Spinal cord (tissue), 10 donors: ENCODE measurements around the gene PLB1. TPM values are rescaled to one million over a fixed set of nuclear protein-coding genes. Genes with fewer than 3 reads are reported as not detected.
A peak's percentile ranks its signal among the peaks of the same experiment; 100 is the strongest.
"Not testable (repeated sequence)": the region's sequence is repeated elsewhere in the genome, so short reads cannot be mapped to it uniquely, and the experiment has no call there.

Experiments used
- DNase-seq, 6 donors: peaks; one replicate each; pipeline versions ENCODE4 v3.0.0 to v3.0.0-alpha.2; 2013 to 2015; ENCODE audit warnings: low spot score in 6 of 6, low read depth in 4 of 6
- H3K27ac ChIP-seq: one replicate; pipeline ENCODE4 v1.5.1; 2013; ENCODE audit warnings: low read depth, low read length, control low read depth
- H3K27me3 ChIP-seq: one replicate; pipeline ENCODE4 v1.6.1; 2013; ENCODE audit warnings: low read length; ENCODE audit not compliant: control insufficient read depth, insufficient read depth
- H3K36me3 ChIP-seq: one replicate; pipeline ENCODE4 v1.6.1; 2013; ENCODE audit warnings: low read length; ENCODE audit not compliant: control insufficient read depth, insufficient read depth
- H3K4me1 ChIP-seq: one replicate; pipeline ENCODE4 v1.6.1; 2013; ENCODE audit warnings: low read length; ENCODE audit not compliant: control insufficient read depth, insufficient read depth
- H3K4me3 ChIP-seq: one replicate; pipeline ENCODE4 v1.5.1; 2013; ENCODE audit warnings: low read depth, low read length, control low read depth
- H3K9me3 ChIP-seq: one replicate; pipeline ENCODE4 v1.6.1; 2013; ENCODE audit warnings: low read length; ENCODE audit not compliant: control insufficient read depth, insufficient read depth
- WGBS: methylation state at CpG from one replicate; pipeline ENCODE4 v1.1.5; 2013; ENCODE audit warnings: missing lambda C conversion rate; ENCODE audit not compliant: insufficient coverage; 5-methylcytosine and 5-hydroxymethylcytosine counted together
- polyA plus RNA-seq, 2 donors: library from polyadenylated mRNA; unstranded; fragments of 120-200 nt; gene quantifications; one replicate each; pipeline ENCODE4 v1.2.1, GENCODE V29; 2013; ENCODE audit not compliant: insufficient read length in 2 of 2
- total RNA-seq, 2 donors: library from RNA; depleted of rRNA in 1 of 2; stranded (reverse); fragments of 120-200 nt in 1 of 2; fragments of >200 nt in 1 of 2; gene quantifications; one replicate each; pipeline versions ENCODE4 v1.2.3 to v1.2.4, GENCODE V29; 2013 to 2014
- donor health status: healthy.

Gene PLB1
- total and polyA plus RNA-seq, 4 donors: 5.5 to 11.2 (median 10.6) TPM

DNA sequence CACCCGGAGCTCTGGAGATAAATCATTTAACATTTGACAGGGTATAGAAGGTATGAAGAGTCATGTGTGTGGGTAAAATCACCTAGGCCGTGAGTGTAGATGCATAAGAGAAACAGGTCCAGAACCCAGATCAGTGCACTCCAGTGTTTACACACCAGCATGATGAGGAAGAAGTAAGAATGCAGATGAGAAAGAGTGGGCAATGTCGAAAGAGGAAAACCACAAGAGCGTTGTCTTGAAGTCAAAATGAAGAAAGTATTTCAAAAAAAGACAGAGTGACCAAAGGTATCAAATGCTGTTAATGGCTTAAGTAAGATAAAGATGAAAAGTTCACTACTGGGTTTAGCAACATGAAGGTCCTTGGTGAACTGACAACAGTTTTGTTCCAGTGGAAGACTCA is 32.0 kb upstream of the PLB1 start:
- Histone ChIP-seq H3K36me3 (no peaks in the 10 kb centered on the region), H3K4me1 (no peaks in the 10 kb centered on the region), H3K9me3 (no peaks in the 10 kb centered on the region), H3K27ac (no peak overlapping the region), H3K4me3 (no peak overlapping the region), H3K27me3 (no peaks in the 10 kb centered on the region)
- 100% methylated on average over 4 of the region's 4 CpGs for WGBS
- no peak for DNase-seq

DNA sequence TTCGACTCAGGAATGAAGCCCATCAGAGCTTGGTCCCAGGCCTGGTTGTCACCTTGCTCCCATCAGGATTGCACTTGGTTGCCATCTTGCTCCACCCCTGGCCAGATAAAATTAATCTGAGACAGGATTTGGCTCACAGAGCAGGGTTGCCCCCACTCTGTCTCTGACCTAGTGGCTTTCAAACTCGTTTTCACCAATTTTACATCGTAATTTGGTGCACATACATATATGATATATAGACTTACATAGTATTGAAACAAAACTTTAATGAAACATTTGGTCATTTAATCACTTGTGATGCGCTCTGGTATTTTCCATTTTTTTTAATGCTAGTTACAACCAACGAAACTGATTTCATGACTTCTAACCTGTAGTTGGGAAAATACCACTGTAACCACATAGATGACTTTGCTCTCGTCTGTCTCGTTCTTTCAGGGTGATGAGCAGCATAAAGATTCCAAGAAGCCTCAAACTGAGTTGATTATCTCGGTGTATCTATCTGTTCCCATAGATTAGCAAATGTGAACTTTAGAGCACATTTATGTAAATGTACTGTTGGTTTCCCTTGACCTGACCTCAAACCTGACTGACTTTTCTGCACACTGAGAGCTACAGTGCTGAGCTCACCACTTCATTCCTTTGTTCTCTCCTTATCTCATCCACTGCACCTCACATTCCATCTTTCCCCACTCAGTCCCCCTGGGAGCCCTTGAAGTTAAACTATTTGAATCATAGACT is 30.5 kb upstream of the PLB1 start:
- Histone ChIP-seq H3K4me1 (no peaks in the 10 kb centered on the region), H3K27me3 (no peaks in the 10 kb centered on the region), H3K4me3 (no peak overlapping the region), H3K9me3 (no peaks in the 10 kb centered on the region), H3K36me3 (no peaks in the 10 kb centered on the region), H3K27ac (no peak overlapping the region)
- 69% methylated on average over 5 of the region's 8 CpGs for WGBS
- DNase-seq: no peak

- no peak overlapping the region for H3K27ac ChIP-seq
- H3K4me1 ChIP-seq: no peaks in the 10 kb centered on the region
- peak in 1 of 6 donors; percentile 6 for DNase-seq
- no peaks in the 10 kb centered on the region for H3K36me3 ChIP-seq
- no peaks in the 10 kb centered on the region for H3K9me3 ChIP-seq
- H3K4me3 ChIP-seq: no peak overlapping the region
- H3K27me3 ChIP-seq: no peaks in the 10 kb centered on the region
Observed at GRCh38 chr2:28469304-28469703, 26.6 kb upstream of the PLB1 start.

DNA sequence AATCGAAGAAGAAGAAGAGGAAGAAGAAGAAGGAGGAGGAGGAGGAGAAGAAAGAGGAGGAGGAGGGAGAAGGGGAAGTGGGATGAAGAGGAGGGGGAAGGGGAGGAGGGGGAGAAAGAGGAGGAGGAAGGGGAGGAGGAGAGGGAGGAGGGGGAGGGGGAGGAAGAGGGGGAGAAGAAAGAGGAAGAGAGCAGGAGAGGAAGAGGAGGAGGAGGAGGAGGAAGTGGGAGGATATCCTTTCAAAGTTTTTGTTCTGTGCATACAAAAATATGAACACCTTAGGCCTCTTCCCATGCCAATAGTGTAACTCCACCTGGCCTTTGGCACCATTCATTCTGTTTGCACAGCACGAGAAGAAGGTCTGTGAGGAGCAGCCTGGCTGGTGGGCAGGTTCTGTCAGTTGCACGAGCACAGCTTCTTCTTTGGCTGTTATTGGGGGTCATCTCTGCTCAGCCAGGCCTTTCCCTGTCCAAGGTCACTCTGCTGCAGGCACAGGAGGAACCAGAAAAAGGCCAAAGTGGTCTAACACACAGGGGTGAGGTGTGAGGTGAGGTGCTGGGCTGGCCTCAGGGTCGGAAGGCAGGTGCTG is 25.8 kb upstream of the PLB1 start:
- DNase-seq: no peak
- WGBS: 64% methylated on average over 3 of the region's 4 CpGs
- Histone ChIP-seq H3K27me3 (no peaks in the 10 kb centered on the region), H3K9me3 (no peaks in the 10 kb centered on the region), H3K36me3 (no peaks in the 10 kb centered on the region), H3K4me1 (no peaks in the 10 kb centered on the region), H3K4me3 (no peak overlapping the region), H3K27ac (no peak overlapping the region)

DNA sequence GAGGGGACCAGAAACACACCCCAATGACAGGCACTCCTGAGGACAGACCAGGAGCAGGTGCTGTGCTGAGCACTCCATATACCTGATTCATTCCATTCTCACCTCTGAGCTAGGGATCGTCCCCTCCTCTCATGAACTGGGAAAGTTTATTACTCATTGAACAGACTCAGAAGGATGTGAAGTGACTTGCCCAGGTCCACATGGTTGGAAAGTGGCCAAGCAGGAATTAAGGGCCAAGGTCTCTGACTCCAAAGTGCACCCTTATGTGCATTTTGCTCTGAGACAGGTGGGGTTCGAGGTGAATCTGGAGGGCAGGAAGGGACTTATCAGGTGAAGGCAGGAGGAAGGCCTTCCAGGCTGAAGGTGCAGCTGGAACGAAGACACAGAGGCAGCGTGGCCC is 25.1 kb upstream of the PLB1 start:
- no peaks in the 10 kb centered on the region for H3K27me3 ChIP-seq
- WGBS: 94% methylated on average over 3 of the region's 4 CpGs
- no peaks in the 10 kb centered on the region for H3K36me3 ChIP-seq

GRCh38 chr2:28471214-28471613 is 24.6 kb upstream of the PLB1 start:
- DNase-seq: no peak
- no peaks in the 10 kb centered on the region for H3K27me3 ChIP-seq
- no peaks in the 10 kb centered on the region for H3K9me3 ChIP-seq
- H3K27ac ChIP-seq: no peak overlapping the region
- WGBS: 76% methylated on average over 5 of the region's 5 CpGs
- no peaks in the 10 kb centered on the region for H3K4me1 ChIP-seq
- H3K4me3 ChIP-seq: no peak overlapping the region
- H3K36me3 ChIP-seq: no peaks in the 10 kb centered on the region

More for the DNA sequence above, 25.1 kb upstream of the PLB1 start:
- Histone ChIP-seq H3K4me1 (no peaks in the 10 kb centered on the region), H3K4me3 (no peak overlapping the region), H3K27ac (no peak overlapping the region), H3K9me3 (no peaks in the 10 kb centered on the region)
- no peak for DNase-seq

- Histone ChIP-seq H3K27ac (no peak overlapping the region), H3K4me3 (no peak overlapping the region), H3K36me3 (no peaks in the 10 kb centered on the region), H3K4me1 (no peaks in the 10 kb centered on the region), H3K9me3 (no peaks in the 10 kb centered on the region), H3K27me3 (no peaks in the 10 kb centered on the region)
- WGBS: 100% methylated on average over 3 of the region's 4 CpGs
- no peak for DNase-seq
Observed at GRCh38 chr2:28471701-28472236, 24.1 kb upstream of the PLB1 start.

DNA sequence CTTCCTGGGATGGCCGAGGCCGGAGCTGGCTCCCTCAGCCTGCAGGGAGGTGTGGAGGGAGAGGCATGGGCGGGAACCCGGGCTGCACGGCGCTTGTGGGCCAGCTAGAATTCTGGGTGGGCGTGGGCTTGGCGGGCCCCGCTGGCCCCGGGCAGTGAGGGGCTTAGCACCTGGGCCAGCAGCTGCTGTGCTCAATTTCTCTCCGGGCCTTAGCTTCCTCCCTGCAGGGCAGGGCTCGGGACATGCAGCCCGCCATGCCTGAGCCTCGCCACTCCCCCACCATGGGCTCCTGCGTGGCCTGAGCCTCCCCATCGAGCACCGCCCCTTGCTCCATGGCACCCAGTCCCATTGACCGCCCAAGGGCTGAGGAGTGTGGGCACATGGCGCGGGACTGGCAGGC is 23.2 kb upstream of the PLB1 start:
- not testable (repeated sequence) for H3K36me3 ChIP-seq, H3K27ac ChIP-seq, H3K4me1 ChIP-seq, H3K27me3 ChIP-seq, DNase-seq, H3K4me3 ChIP-seq, H3K9me3 ChIP-seq
- WGBS: 96% methylated on average over 14 of the region's 20 CpGs

DNA sequence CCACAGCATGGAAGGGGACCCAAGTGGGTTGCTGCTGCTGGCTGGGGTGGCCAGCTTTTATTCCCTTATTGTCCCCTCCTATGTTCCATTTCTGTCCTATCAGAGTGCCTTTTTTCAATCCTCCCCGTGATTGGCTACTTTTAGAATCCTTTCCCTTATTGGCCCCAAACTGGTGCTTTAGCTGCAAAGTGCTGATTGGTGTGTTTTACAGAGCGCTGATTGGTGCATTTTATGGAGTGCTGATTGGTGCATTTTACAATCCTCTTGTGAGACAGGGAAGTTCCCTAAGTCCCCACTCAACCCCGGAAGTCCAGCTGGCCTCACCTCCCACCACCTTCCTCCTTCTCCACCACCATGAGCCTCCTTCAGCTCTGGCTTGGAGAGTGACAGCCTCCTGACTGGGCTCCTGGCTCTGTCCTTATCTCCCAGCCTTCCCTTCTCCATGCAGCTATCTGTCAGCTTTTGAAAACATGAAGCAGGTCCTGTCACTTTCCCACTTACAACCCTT is 20.7 kb upstream of the PLB1 start:
- Histone ChIP-seq H3K4me1 (no peaks in the 10 kb centered on the region), H3K27me3 (no peaks in the 10 kb centered on the region), H3K9me3 (no peaks in the 10 kb centered on the region), H3K27ac (no peak overlapping the region), H3K36me3 (no peaks in the 10 kb centered on the region), H3K4me3 (no peak overlapping the region)
- no peak for DNase-seq
- 69% methylated on average over 1 of the region's 3 CpGs for WGBS

DNA sequence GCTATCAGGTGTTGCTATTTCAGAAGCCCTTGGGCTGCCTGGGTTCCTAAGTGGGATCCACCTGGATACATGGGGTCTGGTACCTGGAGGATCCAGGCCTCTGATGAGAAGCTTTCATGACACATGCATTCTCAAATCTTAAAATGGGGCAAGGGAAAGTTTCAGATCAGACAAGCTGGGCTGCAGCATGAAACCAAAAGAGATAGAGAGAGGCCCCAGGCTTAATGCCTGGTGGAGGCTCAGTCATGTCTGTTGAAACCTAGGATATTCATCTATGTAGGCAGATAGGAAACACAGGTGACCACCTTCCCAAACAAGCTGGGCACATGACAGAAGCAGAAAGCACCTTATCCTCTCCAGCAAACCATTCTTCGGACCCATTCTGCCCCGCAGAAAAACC is 18.8 kb upstream of the PLB1 start:
- no peaks in the 10 kb centered on the region for H3K36me3 ChIP-seq
- no peak overlapping the region for H3K27ac ChIP-seq
- no peak for DNase-seq
- no peaks in the 10 kb centered on the region for H3K4me1 ChIP-seq
- no peak overlapping the region for H3K4me3 ChIP-seq
- WGBS: no CpG with 5 or more reads among the region's 2 CpGs
- H3K9me3 ChIP-seq: no peaks in the 10 kb centered on the region
- no peaks in the 10 kb centered on the region for H3K27me3 ChIP-seq
